SK-N-SH treated with all-trans-retinoic acid at 6 μM for 48 hours (cell line): Measurements from ENCODE around the gene LRMDA.

Source experiments
- ATAC-seq: fragments of 200-7000 bp; cut with Tn5 transposase; 3 replicates; pipeline ENCODE4 v1.9.1; 2020; ENCODE audit warnings: mild to moderate bottlenecking, moderate library complexity
- BACH2 ChIP-seq: fragments of 250-450 bp; sonication (Bioruptor Pico); IDR thresholded peaks from 2 replicates; pipeline ENCODE4 v1.9.0; 2021; ENCODE audit warnings: mild to moderate bottlenecking, borderline replicate concordance
- CREB5 ChIP-seq: fragments of 250-450 bp; sonication (Bioruptor Pico); IDR thresholded peaks from 2 replicates; pipeline ENCODE4 v1.5.1; 2020; ENCODE audit warnings: low read depth, mild to moderate bottlenecking, moderate library complexity
- ISL1 ChIP-seq: fragments of 250-450 bp; sonication (Bioruptor Pico); IDR thresholded peaks from 2 replicates; pipeline ENCODE4 v2.1.2; 2022; ENCODE audit warnings: mild to moderate bottlenecking, moderate library complexity
- OSR1 ChIP-seq: fragments of 250-450 bp; sonication (Bioruptor Pico); IDR thresholded peaks from 2 replicates; pipeline ENCODE4 v1.8.0; 2022; ENCODE audit warnings: moderate library complexity, mild to moderate bottlenecking, inconsistent platforms
- PATZ1 ChIP-seq: fragments of 250-450 bp; sonication (Bioruptor Pico); IDR thresholded peaks from 2 replicates; pipeline ENCODE4 v1.8.0; 2020; ENCODE audit warnings: mild to moderate bottlenecking, moderate library complexity, borderline replicate concordance
- POU6F1 ChIP-seq: fragments of 250-450 bp; sonication (Bioruptor Pico); IDR thresholded peaks from 2 replicates; pipeline ENCODE4 v1.8.0; 2021; ENCODE audit warnings: low read depth, mild to moderate bottlenecking, moderate library complexity, borderline replicate concordance
- PPARA ChIP-seq: fragments of 250-450 bp; sonication (Bioruptor Pico); IDR thresholded peaks from 2 replicates; pipeline ENCODE4 v1.5.0; 2020; ENCODE audit warnings: mild to moderate bottlenecking, borderline replicate concordance
- RARB ChIP-seq: fragments of 250-450 bp; sonication (Bioruptor Pico); IDR thresholded peaks from 2 replicates; pipeline ENCODE4 v1.8.0; 2021; ENCODE audit warnings: mild to moderate bottlenecking, moderate library complexity
- TCF4 ChIP-seq: fragments of 250-450 bp; sonication (Bioruptor Pico); IDR thresholded peaks from 2 replicates; pipeline ENCODE4 v1.8.0; 2021; ENCODE audit warnings: mild to moderate bottlenecking, moderate library complexity, borderline replicate concordance
- TOX ChIP-seq: fragments of 250-450 bp; sonication (Bioruptor Pico); IDR thresholded peaks from 2 replicates; pipeline ENCODE4 v1.8.0; 2021; ENCODE audit warnings: mild to moderate bottlenecking, moderate library complexity, borderline replicate concordance
- TSHZ2 ChIP-seq: fragments of 250-450 bp; sonication (Bioruptor Pico); IDR thresholded peaks from 2 replicates; pipeline ENCODE4 v1.5.0; 2020; ENCODE audit warnings: mild to moderate bottlenecking, moderate library complexity
- ZC3H10 ChIP-seq: fragments of 250-450 bp; sonication (Bioruptor Pico); IDR thresholded peaks from 2 replicates; pipeline ENCODE4 v1.5.1; 2021; ENCODE audit warnings: mild to moderate bottlenecking, moderate library complexity
- ZFP3 ChIP-seq: fragments of 250-450 bp; sonication (Bioruptor Pico); IDR thresholded peaks from 2 replicates; pipeline ENCODE4 v1.5.0; 2020; ENCODE audit warnings: mild to moderate bottlenecking, moderate library complexity
- ZFP30 ChIP-seq: fragments of 450-650 bp; formaldehyde crosslinking; IDR thresholded peaks from 2 replicates; pipeline ENCODE4 v1.5.0; 2022; ENCODE audit warnings: mild to moderate bottlenecking, moderate library complexity
- ZNF565 ChIP-seq: fragments of 450-650 bp; formaldehyde crosslinking; conservative IDR thresholded peaks from 2 replicates; pipeline ENCODE4 v1.5.0; 2020; ENCODE audit warnings: low read depth, mild to moderate bottlenecking, moderate library complexity
- ZNF70 ChIP-seq: fragments of 450-650 bp; formaldehyde crosslinking; IDR thresholded peaks from 2 replicates; pipeline ENCODE4 v1.5.0; 2020; ENCODE audit warnings: mild to moderate bottlenecking, moderate library complexity
- ZNF8 ChIP-seq: fragments of 450-650 bp; formaldehyde crosslinking; IDR thresholded peaks from 2 replicates; pipeline ENCODE4 v1.5.0; 2020; ENCODE audit warnings: mild to moderate bottlenecking, moderate library complexity

Gene LRMDA

GRCh38 chr10:75722609-75723008, 291.2 kb downstream of the LRMDA start:
- no peak for ATAC-seq
- TF ChIP-seq TSHZ2 (CRISPR knock-in tag): no peak
- no peak for TF ChIP-seq PPARA
- no peak for TF ChIP-seq ISL1 (CRISPR knock-in tag)
- TF ChIP-seq CREB5 (CRISPR knock-in tag): no peak
- TF ChIP-seq TCF4: no peak
- no peak for TF ChIP-seq ZFP30 (CRISPR knock-in tag)
- no peak for TF ChIP-seq ZNF8 (CRISPR knock-in tag)
- no peak for TF ChIP-seq TOX (CRISPR knock-in tag)
- TF ChIP-seq ZNF565 (CRISPR knock-in tag): no peak
- no peak for TF ChIP-seq PATZ1 (CRISPR knock-in tag)
- no peak for TF ChIP-seq ZFP3 (CRISPR knock-in tag)
- no peak for TF ChIP-seq BACH2
- TF ChIP-seq ZC3H10: no peak
- no peak for TF ChIP-seq OSR1

GRCh38 chr10:75723319-75723980, 292.0 kb downstream of the LRMDA start:
- no peak for ATAC-seq
- TF ChIP-seq ZNF70 (CRISPR knock-in tag) (no peak), ZNF565 (CRISPR knock-in tag) (no peak), POU6F1 (no peak), CREB5 (CRISPR knock-in tag) (no peak), PPARA (no peak), RARB (CRISPR knock-in tag) (no peak), TCF4 (no peak), PATZ1 (CRISPR knock-in tag) (no peak), TSHZ2 (CRISPR knock-in tag) (no peak)
